Stimulated activated CD4-positive, alpha-beta T cell treated with anti-CD3 and anti-CD28 coated beads, Interleukin-15, amount 100 ng/mL, for 1 hour (primary cell): ENCODE data around the gene SPSB2.

Experiments
- DNase-seq, 2 donors: peaks; one replicate each; pipeline ENCODE4 v3.0.0-alpha.2; 2020; ENCODE audit warnings: low read depth in 1 of 2, low spot score in 1 of 2

Gene SPSB2

GRCh38 chr12:6821591-6822425 is 51.3 kb downstream of the SPSB2 start, which contains the start of gene GPR162:
Gene GPR162, plus strand, starts transcription at chr12:6821821. Its CDS starts 2,078 bp downstream, at chr12:6823899.
- DNase-seq = no peak
